Putamen (tissue), 1 donor: ENCODE measurements around the gene GPR25.

Source experiments
- DNase-seq: peaks from one replicate; pipeline ENCODE4 v3.0.0-alpha.2; 2016; ENCODE audit warnings: low spot score

Gene GPR25

GRCh38 chr1:200872446-200873115 lies at the start of gene GPR25:
GPR25 (plus strand) TSS chr1:200872981; CDS start chr1:200873038, 57 bp downstream.
- DNase-seq = no peak

- no peak for DNase-seq
Observed at GRCh38 chr1:200831091-200831490, 41.7 kb upstream of the GPR25 start.

DNA sequence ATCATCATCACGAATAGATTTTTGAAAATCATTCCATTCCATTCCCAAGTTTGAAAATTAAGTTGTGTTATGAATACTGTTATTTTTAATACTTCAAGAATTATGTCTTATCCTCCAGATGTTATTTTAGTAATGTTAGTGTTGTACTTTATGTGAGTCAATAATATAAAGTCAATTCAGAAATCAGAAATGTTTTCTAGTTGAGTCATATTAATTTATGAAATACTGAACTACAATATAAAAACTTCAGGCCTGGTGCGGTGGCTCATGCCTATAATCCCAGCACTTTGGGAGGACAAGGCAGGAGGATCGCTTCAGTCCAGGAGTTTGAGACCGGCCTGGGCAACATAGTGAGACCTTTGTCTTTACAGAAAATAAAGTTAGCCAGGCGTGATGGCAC lies 38.4 kb upstream of the GPR25 start:
- DNase-seq = no peak

GRCh38 chr1:200836213-200836612 lies 36.6 kb upstream of the GPR25 start:
- DNase-seq = no peak

- no peak for DNase-seq
Observed at GRCh38 chr1:200837931-200838571, 34.7 kb upstream of the GPR25 start.

GRCh38 chr1:200838676-200839445 lies 33.9 kb upstream of the GPR25 start:
- no peak for DNase-seq

GRCh38 chr1:200845360-200845759 lies 27.4 kb upstream of the GPR25 start:
- DNase-seq = no peak

- no peak for DNase-seq
Observed at GRCh38 chr1:200846398-200846797, 26.4 kb upstream of the GPR25 start.

DNA sequence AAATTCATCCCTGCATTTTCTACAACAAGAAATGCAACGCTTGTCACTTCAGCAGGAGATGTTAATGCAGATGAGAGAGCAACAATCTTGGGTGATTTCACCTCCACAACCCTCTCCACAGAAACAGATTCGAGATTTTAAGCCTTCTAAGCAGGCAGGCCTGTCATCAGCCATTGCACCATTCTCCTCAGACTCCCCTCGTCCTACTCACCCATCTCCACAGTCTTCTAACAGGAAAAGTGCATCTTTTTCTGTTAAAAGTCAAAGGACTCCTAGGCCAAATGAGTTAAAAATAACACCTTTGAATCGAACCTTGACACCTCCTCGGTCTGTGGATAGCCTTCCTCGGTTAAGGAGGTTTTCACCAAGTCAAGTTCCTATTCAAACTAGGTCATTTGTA lies 23.4 kb upstream of the GPR25 start:
- no peak for DNase-seq

DNA sequence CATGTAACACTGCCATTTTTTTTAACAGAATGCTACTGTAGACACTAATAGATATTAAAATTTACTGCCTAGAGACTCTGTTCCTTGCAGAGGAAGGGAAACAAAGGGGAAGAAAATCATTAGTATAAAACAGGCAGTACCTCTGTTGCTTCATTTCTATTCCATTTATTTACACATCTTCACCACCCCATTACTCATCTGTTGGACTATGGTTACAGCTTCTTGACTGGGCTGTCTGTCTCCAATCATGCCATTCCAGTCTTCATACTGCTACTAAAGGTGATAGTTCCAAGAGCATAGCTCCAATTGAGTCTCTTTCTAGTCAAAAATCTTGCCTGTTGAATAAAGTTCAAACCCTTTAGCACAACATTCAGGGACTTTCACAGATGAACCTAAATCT lies 22.2 kb upstream of the GPR25 start:
- DNase-seq = no peak

DNA sequence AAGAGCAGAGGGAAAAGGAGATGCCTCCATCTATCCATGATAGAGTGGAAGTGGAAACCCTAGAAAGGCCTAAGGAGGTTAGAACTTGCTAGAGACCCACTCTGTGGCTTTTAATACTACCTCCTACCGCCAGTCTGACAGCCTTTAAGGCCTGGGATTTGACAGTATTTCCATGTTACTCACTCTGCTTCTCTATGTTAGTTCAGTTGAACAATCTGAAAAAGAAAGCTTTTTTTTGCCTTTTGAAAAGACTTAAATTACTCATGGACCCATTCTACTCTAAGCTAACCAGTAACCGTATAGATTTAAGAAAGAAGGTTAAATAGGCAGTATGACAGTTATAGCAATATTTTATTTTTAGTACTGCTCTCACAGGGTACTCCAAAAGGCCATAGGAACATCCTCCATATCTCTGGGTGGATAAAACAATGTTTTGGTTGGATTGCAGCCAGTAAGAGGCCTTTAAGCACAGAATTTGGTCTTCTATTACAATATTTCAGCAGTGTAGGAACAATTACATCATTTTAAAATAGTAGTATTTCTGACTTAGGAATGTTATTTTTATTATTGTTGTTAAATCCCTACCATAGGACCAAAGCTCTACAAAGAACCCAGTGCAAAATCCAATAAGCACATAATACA lies 15.9 kb upstream of the GPR25 start:
- DNase-seq = no peak

DNA sequence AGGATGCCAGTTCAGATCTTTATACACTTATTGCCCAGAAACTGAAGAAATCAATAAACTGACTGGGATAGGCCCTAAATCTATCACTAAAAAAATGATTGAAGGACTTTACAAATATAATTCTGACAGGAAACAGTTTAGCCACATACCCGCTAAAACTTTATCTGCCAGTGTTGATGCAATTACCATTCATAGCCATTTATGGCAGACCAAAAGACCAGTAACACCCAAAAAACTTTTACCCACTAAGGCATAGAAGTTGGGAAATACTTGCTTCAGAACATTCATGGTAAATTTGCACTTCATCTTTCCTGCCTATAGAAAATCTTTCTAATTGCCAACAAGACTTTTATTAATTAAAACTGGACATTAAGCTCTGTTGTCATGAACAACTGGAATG lies 15.0 kb upstream of the GPR25 start:
- no peak for DNase-seq

GRCh38 chr1:200861937-200862647 lies 10.7 kb upstream of the GPR25 start:
- DNase-seq = no peak

- no peak for DNase-seq
Observed at GRCh38 chr1:200862713-200863415, 9.9 kb upstream of the GPR25 start.

- no peak for DNase-seq
Observed at GRCh38 chr1:200866116-200866515, 6.7 kb upstream of the GPR25 start.

- DNase-seq = no peak
Observed at GRCh38 chr1:200866521-200866920, 6.3 kb upstream of the GPR25 start.

DNA sequence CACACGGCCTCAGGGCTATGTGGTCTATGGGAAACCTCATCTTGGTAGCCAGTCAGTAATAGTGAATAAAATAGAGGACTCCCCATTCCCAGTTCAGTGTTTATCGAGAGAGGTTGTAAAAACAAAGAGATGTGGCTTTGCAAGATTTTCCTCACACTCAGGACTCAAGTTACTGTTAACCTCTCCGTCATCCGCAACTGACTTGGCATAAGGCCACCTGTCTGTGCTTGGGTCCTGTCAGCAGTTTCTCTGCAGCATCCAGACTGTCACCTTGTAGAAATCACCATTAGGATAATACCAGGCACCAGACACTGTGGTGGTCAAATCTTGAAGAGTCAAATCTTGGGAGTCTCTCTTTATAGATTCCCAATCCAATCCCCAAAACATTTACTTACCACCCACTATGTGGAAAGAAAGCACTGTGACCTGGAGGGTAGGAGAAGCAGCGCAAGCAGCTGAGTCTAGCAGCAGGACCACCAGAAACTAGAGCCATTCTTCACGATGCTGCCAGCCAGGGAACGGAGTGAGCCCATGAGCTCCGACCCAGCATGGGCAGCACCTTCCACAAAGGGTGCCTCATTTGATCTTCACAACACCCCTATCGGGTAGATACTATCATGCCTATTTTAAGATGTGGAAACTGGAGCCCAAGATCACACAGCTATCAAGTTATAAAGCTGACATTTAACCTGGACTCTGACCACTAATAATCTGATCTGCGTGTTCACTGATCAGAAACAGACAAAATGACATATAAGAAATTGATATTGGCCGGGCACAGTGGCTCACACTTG lies 5.6 kb upstream of the GPR25 start:
- no peak for DNase-seq

GRCh38 chr1:200869376-200869752 lies 3.4 kb upstream of the GPR25 start:
- no peak for DNase-seq

DNA sequence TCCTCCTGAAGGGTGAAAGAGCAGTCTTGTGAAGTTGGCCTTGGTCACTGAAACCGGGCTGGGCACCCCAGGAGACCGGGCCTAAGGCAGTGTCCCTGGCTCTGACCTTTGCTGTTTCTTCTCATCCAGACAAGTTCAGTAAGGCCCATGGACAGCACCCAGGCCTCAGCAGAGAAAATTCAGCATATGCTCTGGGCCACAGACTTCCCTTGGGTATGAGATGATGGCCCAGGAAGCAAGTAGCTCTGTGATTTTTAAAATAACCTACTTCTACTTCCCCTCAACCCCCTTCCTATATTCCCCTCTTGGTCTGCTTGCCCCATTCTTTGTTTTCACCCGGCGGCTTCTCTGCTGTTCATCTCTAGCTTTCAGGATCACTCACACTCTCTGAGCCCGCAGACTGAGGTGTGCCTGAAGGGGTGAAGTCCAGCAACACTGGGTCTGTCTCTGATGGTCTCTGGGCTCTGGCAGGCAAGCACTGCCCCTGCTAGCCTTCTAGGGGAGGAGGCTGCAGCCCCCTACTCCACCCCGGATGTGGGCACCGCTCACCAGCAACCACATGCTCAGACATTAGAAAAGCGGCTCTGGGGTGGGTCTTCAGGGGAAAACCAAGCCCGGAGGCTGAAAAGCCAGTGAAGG lies 2.9 kb upstream of the GPR25 start:
- no peak for DNase-seq

- DNase-seq = no peak
Observed at GRCh38 chr1:200873116-200873670, 412 bp downstream of the GPR25 start.
